Measurements from ENCODE around the gene NPAS2. TPM values are rescaled to one million over a fixed set of nuclear protein-coding genes. Genes with fewer than 3 reads are reported as not detected.

The NPAS2 gene
- total and polyA plus RNA-seq, 2 donors: 3.0 to 5.4 TPM

GRCh38 chr2:101003278-101003775 lies 183.4 kb downstream of the NPAS2 start:
- DNase-seq (ENCODE audit: low read depth in 6 of 9, low spot score in 9 of 9): peak in 1 of 9 donors; percentile 28
- WGBS: 80% methylated on average over 12 of the region's 12 CpGs
- Histone ChIP-seq H3K36me3 (ENCODE audit: control insufficient read depth in 2 of 2, insufficient read depth in 2 of 2, low read length in 1 of 2) (peaks cover 42 to 50% of the 10 kb centered on the region in 2 donors), H3K27me3 (ENCODE audit: control insufficient read depth in 2 of 2, insufficient read depth in 1 of 2, low read length in 1 of 2) (peaks cover 0 to 3% of the 10 kb centered on the region in 2 donors), H3K9me3 (ENCODE audit: control insufficient read depth in 2 of 2, insufficient read depth in 1 of 2, low read length in 1 of 2) (no peaks in the 10 kb centered on the region), H3K4me1 (ENCODE audit: control insufficient read depth in 2 of 2, insufficient read depth in 2 of 2, low read length in 2 of 2) (peaks cover 4 to 28% of the 10 kb centered on the region in 2 donors), H3K27ac (ENCODE audit: low read depth in 1 of 2, low read length in 1 of 2) (no peak overlapping the region), H3K4me3 (ENCODE audit: low read length in 2 of 2) (peak overlapping the region; percentile 80 to 98)

- Histone ChIP-seq H3K27ac (ENCODE audit: low read depth in 1 of 2, low read length in 1 of 2) (no peak overlapping the region), H3K27me3 (ENCODE audit: control insufficient read depth in 2 of 2, insufficient read depth in 1 of 2, low read length in 1 of 2) (no peaks in the 10 kb centered on the region), H3K9me3 (ENCODE audit: control insufficient read depth in 2 of 2, insufficient read depth in 1 of 2, low read length in 1 of 2) (no peaks in the 10 kb centered on the region), H3K4me1 (ENCODE audit: control insufficient read depth in 2 of 2, insufficient read depth in 2 of 2, low read length in 2 of 2) (peaks cover 4 to 28% of the 10 kb centered on the region in 2 donors), H3K4me3 (ENCODE audit: low read length in 2 of 2) (no peak overlapping the region), H3K36me3 (ENCODE audit: control insufficient read depth in 2 of 2, insufficient read depth in 2 of 2, low read length in 1 of 2) (peaks cover 48 to 59% of the 10 kb centered on the region in 2 donors)
- no peak for DNase-seq (ENCODE audit: low read depth in 6 of 9, low spot score in 9 of 9)
- 93% methylated on average over 12 of the region's 12 CpGs for WGBS
These were observed 184.8 kb downstream of the NPAS2 start for GRCh38 chr2:101004620-101005325.

GRCh38 chr2:101006065-101006715 lies 186.3 kb downstream of the NPAS2 start:
- peaks cover 4 to 28% of the 10 kb centered on the region in 2 donors for H3K4me1 ChIP-seq (ENCODE audit: control insufficient read depth in 2 of 2, insufficient read depth in 2 of 2, low read length in 2 of 2)
- H3K36me3 ChIP-seq (ENCODE audit: control insufficient read depth in 2 of 2, insufficient read depth in 2 of 2, low read length in 1 of 2): peaks cover 52 to 71% of the 10 kb centered on the region in 2 donors
- H3K27ac ChIP-seq (ENCODE audit: low read depth in 1 of 2, low read length in 1 of 2): no peak overlapping the region
- no peaks in the 10 kb centered on the region for H3K9me3 ChIP-seq (ENCODE audit: control insufficient read depth in 2 of 2, insufficient read depth in 1 of 2, low read length in 1 of 2)
- no peaks in the 10 kb centered on the region for H3K27me3 ChIP-seq (ENCODE audit: control insufficient read depth in 2 of 2, insufficient read depth in 1 of 2, low read length in 1 of 2)
- WGBS: 84% methylated on average over 4 of the region's 4 CpGs
- no peak overlapping the region for H3K4me3 ChIP-seq (ENCODE audit: low read length in 2 of 2)
- DNase-seq (ENCODE audit: low read depth in 6 of 9, low spot score in 9 of 9): no peak

- no peak overlapping the region for H3K4me3 ChIP-seq (ENCODE audit: low read length in 2 of 2)
- H3K27ac ChIP-seq (ENCODE audit: low read depth in 1 of 2, low read length in 1 of 2): no peak overlapping the region
- 94% methylated on average over 11 of the region's 11 CpGs for WGBS
- peaks cover 4 to 22% of the 10 kb centered on the region in 2 donors for H3K4me1 ChIP-seq (ENCODE audit: control insufficient read depth in 2 of 2, insufficient read depth in 2 of 2, low read length in 2 of 2)
- no peaks in the 10 kb centered on the region for H3K9me3 ChIP-seq (ENCODE audit: control insufficient read depth in 2 of 2, insufficient read depth in 1 of 2, low read length in 1 of 2)
- H3K36me3 ChIP-seq (ENCODE audit: control insufficient read depth in 2 of 2, insufficient read depth in 2 of 2, low read length in 1 of 2): peaks cover 55 to 74% of the 10 kb centered on the region in 2 donors
- DNase-seq (ENCODE audit: low read depth in 6 of 9, low spot score in 9 of 9): no peak
- H3K27me3 ChIP-seq (ENCODE audit: control insufficient read depth in 2 of 2, insufficient read depth in 1 of 2, low read length in 1 of 2): no peaks in the 10 kb centered on the region
These were observed 187.7 kb downstream of the NPAS2 start for GRCh38 chr2:101007415-101008345.

GRCh38 chr2:101011152-101011551 lies 191.2 kb downstream of the NPAS2 start:
- Histone ChIP-seq H3K36me3 (ENCODE audit: control insufficient read depth in 2 of 2, insufficient read depth in 2 of 2, low read length in 1 of 2) (peaks cover 29 to 60% of the 10 kb centered on the region in 2 donors), H3K27me3 (ENCODE audit: control insufficient read depth in 2 of 2, insufficient read depth in 1 of 2, low read length in 1 of 2) (no peaks in the 10 kb centered on the region), H3K9me3 (ENCODE audit: control insufficient read depth in 2 of 2, insufficient read depth in 1 of 2, low read length in 1 of 2) (no peaks in the 10 kb centered on the region), H3K4me1 (ENCODE audit: control insufficient read depth in 2 of 2, insufficient read depth in 2 of 2, low read length in 2 of 2) (no peaks in the 10 kb centered on the region), H3K4me3 (ENCODE audit: low read length in 2 of 2) (no peak overlapping the region), H3K27ac (ENCODE audit: low read depth in 1 of 2, low read length in 1 of 2) (no peak overlapping the region)
- WGBS: 90% methylated on average over 10 of the region's 10 CpGs
- no peak for DNase-seq (ENCODE audit: low read depth in 6 of 9, low spot score in 9 of 9)

GRCh38 chr2:101012054-101012705 lies 192.2 kb downstream of the NPAS2 start:
- DNase-seq (ENCODE audit: low read depth in 6 of 9, low spot score in 9 of 9): no peak
- 89% methylated on average over 8 of the region's 8 CpGs for WGBS
- Histone ChIP-seq H3K36me3 (ENCODE audit: control insufficient read depth in 2 of 2, insufficient read depth in 2 of 2, low read length in 1 of 2) (peaks cover 23 to 50% of the 10 kb centered on the region in 2 donors), H3K27me3 (ENCODE audit: control insufficient read depth in 2 of 2, insufficient read depth in 1 of 2, low read length in 1 of 2) (no peaks in the 10 kb centered on the region), H3K4me3 (ENCODE audit: low read length in 2 of 2) (no peak overlapping the region), H3K4me1 (ENCODE audit: control insufficient read depth in 2 of 2, insufficient read depth in 2 of 2, low read length in 2 of 2) (no peaks in the 10 kb centered on the region), H3K9me3 (ENCODE audit: control insufficient read depth in 2 of 2, insufficient read depth in 1 of 2, low read length in 1 of 2) (no peaks in the 10 kb centered on the region), H3K27ac (ENCODE audit: low read depth in 1 of 2, low read length in 1 of 2) (no peak overlapping the region)

GRCh38 chr2:101012706-101013181 lies 192.8 kb downstream of the NPAS2 start:
- H3K27me3 ChIP-seq (ENCODE audit: control insufficient read depth in 2 of 2, insufficient read depth in 1 of 2, low read length in 1 of 2): no peaks in the 10 kb centered on the region
- no peak overlapping the region for H3K4me3 ChIP-seq (ENCODE audit: low read length in 2 of 2)
- DNase-seq (ENCODE audit: low read depth in 6 of 9, low spot score in 9 of 9): peak in 4 of 9 donors; percentile 26 to 65 (median 38)
- H3K9me3 ChIP-seq (ENCODE audit: control insufficient read depth in 2 of 2, insufficient read depth in 1 of 2, low read length in 1 of 2): no peaks in the 10 kb centered on the region
- no peaks in the 10 kb centered on the region for H3K4me1 ChIP-seq (ENCODE audit: control insufficient read depth in 2 of 2, insufficient read depth in 2 of 2, low read length in 2 of 2)
- 63% methylated on average over 5 of the region's 5 CpGs for WGBS
- no peak overlapping the region for H3K27ac ChIP-seq (ENCODE audit: low read depth in 1 of 2, low read length in 1 of 2)
- peaks cover 18 to 44% of the 10 kb centered on the region in 2 donors for H3K36me3 ChIP-seq (ENCODE audit: control insufficient read depth in 2 of 2, insufficient read depth in 2 of 2, low read length in 1 of 2)

- no peak for DNase-seq (ENCODE audit: low read depth in 6 of 9, low spot score in 9 of 9)
- Histone ChIP-seq H3K4me1 (ENCODE audit: control insufficient read depth in 2 of 2, insufficient read depth in 2 of 2, low read length in 2 of 2) (no peaks in the 10 kb centered on the region), H3K27ac (ENCODE audit: low read depth in 1 of 2, low read length in 1 of 2) (no peak overlapping the region), H3K9me3 (ENCODE audit: control insufficient read depth in 2 of 2, insufficient read depth in 1 of 2, low read length in 1 of 2) (no peaks in the 10 kb centered on the region), H3K27me3 (ENCODE audit: control insufficient read depth in 2 of 2, insufficient read depth in 1 of 2, low read length in 1 of 2) (no peaks in the 10 kb centered on the region), H3K4me3 (ENCODE audit: low read length in 2 of 2) (no peak overlapping the region), H3K36me3 (ENCODE audit: control insufficient read depth in 2 of 2, insufficient read depth in 2 of 2, low read length in 1 of 2) (peaks cover 7 to 41% of the 10 kb centered on the region in 2 donors)
- WGBS: 98% methylated on average over 6 of the region's 6 CpGs
These were observed 194.4 kb downstream of the NPAS2 start for GRCh38 chr2:101014264-101014857.
